Lung (tissue), 12 donors: Measurements from ENCODE around the gene CYS1. TPM values are rescaled to one million over a fixed set of nuclear protein-coding genes. Genes with fewer than 3 reads are reported as not detected.
A peak's percentile ranks its signal among the peaks of the same experiment; 100 is the strongest.

Experiments
- ATAC-seq: fragments of 200-7000 bp; cut with Tn5 transposase; one replicate; pipeline ENCODE4 v1.9.1; 2020; ENCODE audit warnings: moderate number of reproducible peaks; ENCODE audit not compliant: insufficient read depth, low FRiP score
- DNase-seq, 3 donors: peaks; one replicate each; pipeline ENCODE4 v3.0.0-alpha.2; 2013 to 2017
- H3K27ac ChIP-seq, 2 donors: one replicate each; pipeline ENCODE4 v1.5.1; 2013; ENCODE audit warnings: mild to moderate bottlenecking in 2 of 2, moderate library complexity in 2 of 2, control low read depth in 1 of 2, inconsistent platforms in 1 of 2, low read depth in 1 of 2, low read length in 1 of 2
- H3K27me3 ChIP-seq, 3 donors: one replicate each; pipeline ENCODE4 v1.5.1; 2013; ENCODE audit warnings: low read length in 2 of 3; ENCODE audit not compliant: control insufficient read depth in 3 of 3, insufficient read depth in 3 of 3
- H3K36me3 ChIP-seq, 4 donors: one replicate each; pipeline ENCODE4 v1.5.1; 2013; ENCODE audit warnings: low read length in 4 of 4, mild to moderate bottlenecking in 1 of 4, moderate library complexity in 1 of 4; ENCODE audit not compliant: control insufficient read depth in 4 of 4, insufficient read depth in 4 of 4
- H3K4me1 ChIP-seq, 5 donors: one replicate each; pipeline ENCODE4 v1.5.1; 2013; ENCODE audit warnings: low read length in 5 of 5, mild to moderate bottlenecking in 2 of 5, moderate library complexity in 1 of 5; ENCODE audit not compliant: control insufficient read depth in 5 of 5, insufficient read depth in 5 of 5
- H3K4me3 ChIP-seq: one replicate; pipeline ENCODE4 v1.5.1; 2013; ENCODE audit warnings: mild to moderate bottlenecking, control low read depth, moderate library complexity
- H3K9ac ChIP-seq, 2 donors: one replicate each; pipeline ENCODE4 v1.5.1; 2013; ENCODE audit warnings: low read length in 2 of 2, control low read depth in 1 of 2; ENCODE audit not compliant: insufficient read depth in 1 of 2
- H3K9me3 ChIP-seq, 4 donors: one replicate each; pipeline ENCODE4 v1.5.1; 2013; ENCODE audit warnings: low read length in 3 of 4, mild to moderate bottlenecking in 1 of 4, moderate library complexity in 1 of 4; ENCODE audit not compliant: control insufficient read depth in 4 of 4, insufficient read depth in 3 of 4
- CTCF ChIP-seq: IDR thresholded peaks from 2 replicates; pipeline ENCODE4 v1.5.1; 2012; ENCODE audit warnings: mild to moderate bottlenecking; ENCODE audit errors: control extremely low read depth, extremely low read depth
- WGBS, 2 donors: extraction: QIAGEN DNeasy Blood & Tissue Kit; methylation state at CpG; one replicate each; pipeline ENCODE4 v1.1.7; 2013; 5-methylcytosine and 5-hydroxymethylcytosine counted together
- polyA plus RNA-seq, 2 donors: library from polyadenylated mRNA; stranded (reverse); fragments of 200-250 nt; gene quantifications; one replicate each; pipeline ENCODE4 v1.2.1, GENCODE V29; 2013
- total RNA-seq, 2 donors: library from RNA; depleted of rRNA in 1 of 2; stranded (reverse); fragments of >200 nt in 1 of 2; gene quantifications; one replicate each; pipeline ENCODE4 v1.2.1, GENCODE V29; 2014 to 2021
- donor health status: control.
- donor health status: control.
- donor health status: Bipolar disorder and iron deficiency.
- donor health status: healthy.
- donor health status: DM: yes; HTN: yes; CAD: no.

The CYS1 gene
- total and polyA plus RNA-seq, 4 donors = 0.35 to 5.1 (median 1.0) TPM

- no peak for ATAC-seq
- no peak for DNase-seq
- no peaks in the 10 kb centered on the region for H3K9me3 ChIP-seq
- H3K4me3 ChIP-seq = no peak overlapping the region
- H3K36me3 ChIP-seq = peaks cover 0 to 2% (median 0%) of the 10 kb centered on the region in 4 donors
- no peak overlapping the region for H3K27ac ChIP-seq
- TF ChIP-seq CTCF = no peak
- H3K9ac ChIP-seq = peak overlapping the region in 1 of 2 donors; percentile 60
- H3K4me1 ChIP-seq = peaks cover 0 to 9% (median 4%) of the 10 kb centered on the region in 5 donors
- H3K27me3 ChIP-seq = peaks cover 0 to 14% (median 6%) of the 10 kb centered on the region in 3 donors
- WGBS, 2 donors = 28 to 31% methylated on average over 12 of the region's 12 CpGs
Measured at GRCh38 chr2:10078704-10079265, 1.4 kb downstream of the CYS1 start.

- WGBS, 2 donors = 88 to 91% methylated on average over 7 of the region's 7 CpGs
- Histone ChIP-seq H3K36me3 (peaks cover 0 to 2% (median 0%) of the 10 kb centered on the region in 4 donors), H3K9me3 (no peaks in the 10 kb centered on the region), H3K4me1 (peaks cover 0 to 9% (median 4%) of the 10 kb centered on the region in 5 donors), H3K27me3 (peaks cover 0 to 9% (median 4%) of the 10 kb centered on the region in 3 donors), H3K4me3 (no peak overlapping the region), H3K9ac (no peak overlapping the region), H3K27ac (no peak overlapping the region)
- TF ChIP-seq CTCF = no peak
- ATAC-seq (no peak), DNase-seq (no peak)
Measured at GRCh38 chr2:10078001-10078400, 2.2 kb downstream of the CYS1 start.

- H3K4me3 ChIP-seq = no peak overlapping the region
- ATAC-seq (no peak), DNase-seq (no peak)
- H3K27me3 ChIP-seq = peaks cover 0 to 4% (median 0%) of the 10 kb centered on the region in 3 donors
- WGBS, 2 donors = 82 to 85% methylated on average over 5 of the region's 5 CpGs
- TF ChIP-seq CTCF = no peak
- no peaks in the 10 kb centered on the region for H3K9me3 ChIP-seq
- peaks cover 0 to 2% (median 0%) of the 10 kb centered on the region in 4 donors for H3K36me3 ChIP-seq
- H3K9ac ChIP-seq = no peak overlapping the region
- H3K27ac ChIP-seq = no peak overlapping the region
- H3K4me1 ChIP-seq = peaks cover 0 to 11% (median 4%) of the 10 kb centered on the region in 5 donors
Measured at GRCh38 chr2:10076988-10077527, 3.2 kb downstream of the CYS1 start.

GRCh38 chr2:10076511-10076910 lies 3.7 kb downstream of the CYS1 start:
- H3K27ac ChIP-seq = no peak overlapping the region
- DNase-seq (no peak), ATAC-seq (no peak)
- WGBS, 2 donors = 85 to 86% methylated on average over 13 of the region's 13 CpGs
- peaks cover 0 to 2% (median 0%) of the 10 kb centered on the region in 4 donors for H3K36me3 ChIP-seq
- peaks cover 0 to 4% (median 0%) of the 10 kb centered on the region in 3 donors for H3K27me3 ChIP-seq
- H3K9ac ChIP-seq = no peak overlapping the region
- no peak overlapping the region for H3K4me3 ChIP-seq
- no peak for TF ChIP-seq CTCF
- peaks cover 0 to 11% (median 4%) of the 10 kb centered on the region in 5 donors for H3K4me1 ChIP-seq
- H3K9me3 ChIP-seq = no peaks in the 10 kb centered on the region
